Measurements from ENCODE around the gene ARL9. TPM values are rescaled to one million over a fixed set of nuclear protein-coding genes. Genes with fewer than 3 reads are reported as not detected.

ARL9 gene, protein sequence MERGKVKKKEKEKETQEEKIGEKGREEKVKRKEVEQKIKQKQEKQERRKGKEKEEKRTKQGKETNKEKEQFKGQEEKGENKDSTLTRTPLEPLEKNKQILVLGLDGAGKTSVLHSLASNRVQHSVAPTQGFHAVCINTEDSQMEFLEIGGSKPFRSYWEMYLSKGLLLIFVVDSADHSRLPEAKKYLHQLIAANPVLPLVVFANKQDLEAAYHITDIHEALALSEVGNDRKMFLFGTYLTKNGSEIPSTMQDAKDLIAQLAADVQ
- total RNA-seq = not detected
- long read RNA-seq, partial matches to known transcripts = 0 of 1 reads
- long read RNA-seq, other reads (novel, unspliced or antisense) = 1 of 1 reads

DNA sequence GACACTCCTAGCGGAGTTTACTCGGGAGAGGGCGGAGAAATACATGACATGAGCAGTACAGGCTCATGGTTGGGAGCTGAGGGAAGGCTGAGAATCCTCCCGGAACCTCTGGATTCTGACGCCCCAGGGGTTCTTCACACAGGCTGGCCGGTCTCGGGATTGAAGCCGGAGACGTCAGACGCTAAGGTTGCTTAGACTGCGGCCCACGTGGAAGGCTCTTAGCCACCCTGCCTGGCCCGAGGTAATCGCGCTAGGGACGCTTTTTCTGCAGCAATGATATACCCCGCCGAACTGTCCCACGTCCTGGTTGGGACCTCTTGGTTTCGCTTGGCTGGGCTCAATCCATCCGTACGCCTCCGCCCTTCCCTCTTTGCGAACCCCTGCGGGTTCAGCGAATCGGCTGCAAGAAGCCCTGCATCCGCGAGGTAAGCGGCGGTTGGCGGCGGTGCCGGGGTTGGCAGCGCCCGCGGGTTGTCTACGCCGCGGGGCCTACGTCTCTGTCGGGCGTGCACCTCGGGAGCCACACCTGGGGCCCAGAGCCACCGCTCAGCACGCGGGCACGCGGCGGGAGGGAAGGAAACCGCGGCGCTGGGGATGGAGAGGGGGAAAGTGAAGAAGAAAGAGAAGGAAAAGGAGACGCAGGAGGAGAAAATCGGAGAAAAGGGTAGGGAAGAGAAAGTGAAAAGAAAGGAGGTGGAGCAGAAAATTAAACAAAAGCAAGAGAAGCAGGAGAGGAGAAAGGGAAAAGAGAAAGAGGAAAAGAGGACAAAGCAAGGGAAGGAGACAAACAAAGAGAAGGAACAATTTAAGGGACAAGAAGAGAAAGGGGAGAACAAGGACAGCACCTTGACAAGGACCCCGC is at the start of gene ARL9:
Gene ARL9, plus strand, starts transcription at position 523 of the 862 bp plus-strand sequence. Its CDS starts 72 bp downstream, at position 595.
- DNase-seq (peak; percentile 81), ATAC-seq (peak; percentile 94)
- peaks cover 7% of the 10 kb centered on the region for H3K4me1 ChIP-seq
- intact Hi-C loops (cut with DNase I) = no loop called here
- TF ChIP-seq, protein P1, sequence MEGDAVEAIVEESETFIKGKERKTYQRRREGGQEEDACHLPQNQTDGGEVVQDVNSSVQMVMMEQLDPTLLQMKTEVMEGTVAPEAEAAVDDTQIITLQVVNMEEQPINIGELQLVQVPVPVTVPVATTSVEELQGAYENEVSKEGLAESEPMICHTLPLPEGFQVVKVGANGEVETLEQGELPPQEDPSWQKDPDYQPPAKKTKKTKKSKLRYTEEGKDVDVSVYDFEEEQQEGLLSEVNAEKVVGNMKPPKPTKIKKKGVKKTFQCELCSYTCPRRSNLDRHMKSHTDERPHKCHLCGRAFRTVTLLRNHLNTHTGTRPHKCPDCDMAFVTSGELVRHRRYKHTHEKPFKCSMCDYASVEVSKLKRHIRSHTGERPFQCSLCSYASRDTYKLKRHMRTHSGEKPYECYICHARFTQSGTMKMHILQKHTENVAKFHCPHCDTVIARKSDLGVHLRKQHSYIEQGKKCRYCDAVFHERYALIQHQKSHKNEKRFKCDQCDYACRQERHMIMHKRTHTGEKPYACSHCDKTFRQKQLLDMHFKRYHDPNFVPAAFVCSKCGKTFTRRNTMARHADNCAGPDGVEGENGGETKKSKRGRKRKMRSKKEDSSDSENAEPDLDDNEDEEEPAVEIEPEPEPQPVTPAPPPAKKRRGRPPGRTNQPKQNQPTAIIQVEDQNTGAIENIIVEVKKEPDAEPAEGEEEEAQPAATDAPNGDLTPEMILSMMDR (IDR thresholded peaks at IDR 0.05) = no peak
- H3K4me3 ChIP-seq = peak within 1 kb of the TSS; percentile 56
- H3K9me3 ChIP-seq = no peaks in the 10 kb centered on the region
- H3K27me3 ChIP-seq = no peaks in the 10 kb centered on the region
- H3K27ac ChIP-seq = no peak within 1 kb of the TSS
- H3K36me3 ChIP-seq = peaks cover 34% of the 10 kb centered on the region

DNA sequence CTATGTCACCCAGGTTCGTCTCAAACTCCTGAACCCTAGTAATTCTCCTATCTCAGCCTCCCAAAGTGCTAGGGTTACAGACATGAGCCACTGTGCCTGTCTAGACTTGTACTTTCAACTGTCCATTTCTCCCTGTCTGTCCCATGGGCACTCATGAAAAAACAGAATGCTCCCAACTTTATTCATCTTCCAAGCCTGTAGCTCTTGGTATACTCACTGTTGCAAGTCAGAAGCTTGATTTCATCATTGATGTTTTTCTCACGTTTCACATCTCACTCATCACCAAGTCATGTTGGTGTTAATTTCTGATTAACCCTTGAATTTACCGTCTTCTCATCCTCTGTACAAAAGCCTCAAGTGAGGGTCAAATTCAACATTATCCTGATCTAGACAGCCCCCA is 45.5 kb upstream of the ARL9 start:
- ATAC-seq = no peak

DNA sequence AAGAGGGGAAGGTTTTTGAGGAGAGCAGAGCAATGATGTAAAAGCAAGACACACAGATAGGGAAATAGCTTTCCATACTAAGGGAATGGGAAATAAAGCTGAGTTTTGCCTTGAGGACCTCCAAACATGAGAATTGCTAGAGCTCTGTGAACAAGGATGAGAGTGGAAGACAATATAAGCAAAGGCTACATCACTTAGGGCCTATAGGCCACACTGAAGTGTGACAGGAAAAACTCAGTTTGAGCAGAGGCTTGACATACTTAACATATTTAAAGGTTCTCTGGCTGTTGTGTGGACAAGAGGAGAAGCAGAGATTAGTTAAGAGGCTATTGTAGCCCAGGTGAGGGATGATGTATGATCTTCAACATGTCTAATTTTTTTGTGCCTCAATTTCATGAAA is 43.4 kb upstream of the ARL9 start:
- DNase-seq (no peak), ATAC-seq (no peak)
- Histone ChIP-seq H3K9me3 (no peaks in the 10 kb centered on the region), H3K4me1 (peaks cover 11% of the 10 kb centered on the region), H3K27ac (no peak overlapping the region), H3K4me3 (no peak overlapping the region), H3K27me3 (no peaks in the 10 kb centered on the region), H3K36me3 (peaks cover 34% of the 10 kb centered on the region)
- intact Hi-C loops (cut with DNase I) = no loop called here
- TF ChIP-seq, protein P1 (IDR thresholded peaks at IDR 0.05) = no peak

More for the DNA sequence above, 45.5 kb upstream of the ARL9 start:
- intact Hi-C loops (cut with DNase I) = no loop called here
- H3K9me3 ChIP-seq = no peaks in the 10 kb centered on the region
- peaks cover 35% of the 10 kb centered on the region for H3K36me3 ChIP-seq
- H3K4me3 ChIP-seq = no peak overlapping the region
- DNase-seq = no peak
- TF ChIP-seq, protein P1 (IDR thresholded peaks at IDR 0.05) = no peak
- H3K27me3 ChIP-seq = no peaks in the 10 kb centered on the region
- H3K27ac ChIP-seq = no peak overlapping the region
- H3K4me1 ChIP-seq = no peaks in the 10 kb centered on the region

DNA sequence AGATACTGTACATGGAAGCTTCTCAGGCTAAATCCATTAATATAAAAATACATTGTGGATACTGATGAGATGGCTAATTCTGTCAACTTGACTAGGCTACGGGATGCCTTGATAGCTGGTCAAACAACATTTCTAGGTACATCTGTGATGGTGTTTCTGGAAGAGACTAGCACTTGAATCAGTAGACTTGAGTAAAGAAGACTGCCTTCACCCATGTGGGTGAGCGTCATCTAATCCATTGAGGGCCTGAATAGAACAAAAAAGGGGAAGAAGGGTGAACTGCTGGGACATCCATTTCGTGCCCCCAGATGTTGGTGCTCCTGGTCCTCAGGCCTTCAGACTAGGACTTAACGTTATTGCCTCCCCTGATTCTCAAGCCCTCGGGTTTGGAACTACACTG is 41.9 kb upstream of the ARL9 start:
- ATAC-seq = no peak
- no peak overlapping the region for H3K27ac ChIP-seq
- intact Hi-C loops (cut with DNase I) = no loop called here
- H3K36me3 ChIP-seq = peaks cover 34% of the 10 kb centered on the region
- no peak for DNase-seq
- no peak overlapping the region for H3K4me3 ChIP-seq
- TF ChIP-seq, protein P1 (IDR thresholded peaks at IDR 0.05) = no peak
- H3K27me3 ChIP-seq = no peaks in the 10 kb centered on the region
- H3K9me3 ChIP-seq = no peaks in the 10 kb centered on the region
- H3K4me1 ChIP-seq = peaks cover 15% of the 10 kb centered on the region

DNA sequence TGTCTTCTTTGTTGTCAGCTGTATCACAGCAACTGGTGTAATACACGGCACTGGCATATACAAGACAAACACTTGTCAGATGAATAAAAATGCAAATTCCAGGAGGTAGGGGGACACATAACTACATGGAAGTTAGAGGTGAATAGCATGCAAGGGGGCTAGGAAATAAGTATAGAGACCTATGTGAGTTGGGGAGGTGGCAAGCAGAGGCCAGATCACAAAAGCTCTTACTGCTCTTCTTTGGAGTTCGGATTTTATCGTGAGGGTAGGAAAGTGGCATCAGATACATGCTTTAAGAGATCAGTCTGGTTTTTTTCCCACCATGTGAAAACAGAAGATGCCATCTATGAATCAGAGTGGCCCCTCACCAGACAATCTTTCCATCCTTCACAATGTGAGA is 41.0 kb upstream of the ARL9 start:
- Histone ChIP-seq H3K9me3 (no peaks in the 10 kb centered on the region), H3K4me3 (no peak overlapping the region), H3K27ac (no peak overlapping the region), H3K27me3 (no peaks in the 10 kb centered on the region), H3K36me3 (peaks cover 25% of the 10 kb centered on the region), H3K4me1 (peaks cover 22% of the 10 kb centered on the region)
- no peak for DNase-seq
- ATAC-seq = no peak
- TF ChIP-seq, protein P1 (IDR thresholded peaks at IDR 0.05) = no peak
- intact Hi-C loops (cut with DNase I) = no loop called here
